ENCODE measurements around the gene IL1R2. TPM values are rescaled to one million over a fixed set of nuclear protein-coding genes. Genes with fewer than 3 reads are reported as not detected.

IL1R2 gene
- 0.32 TPM in 1 of 2 replicates, not detected in the other for total RNA-seq

- H3K4me3 ChIP-seq (ENCODE audit: low read depth, low read length), result no peak within 1 kb of the TSS
- no peak for DNase-seq (ENCODE audit: low read depth)
- no peak for TF ChIP-seq CTCF (IDR thresholded peaks at IDR 0.05; ENCODE audit: insufficient read depth, low read depth, low read length)
Observed at GRCh38 chr2:101991721-101992145, at the start of gene IL1R2. IL1R2 (plus strand) TSS chr2:101991960; CDS start chr2:102008576, 16,616 bp downstream.

- TF ChIP-seq CTCF (IDR thresholded peaks at IDR 0.05; ENCODE audit: insufficient read depth, low read depth, low read length), result no peak
- DNase-seq (ENCODE audit: low read depth), result no peak
- H3K4me3 ChIP-seq (ENCODE audit: low read depth, low read length), result no peak overlapping the region
Observed at GRCh38 chr2:101942851-101943250, 48.9 kb upstream of the IL1R2 start.

- no peak overlapping the region for H3K4me3 ChIP-seq (ENCODE audit: low read depth, low read length)
- no peak for DNase-seq (ENCODE audit: low read depth)
- TF ChIP-seq CTCF (IDR thresholded peaks at IDR 0.05; ENCODE audit: insufficient read depth, low read depth, low read length), result no peak
Observed at GRCh38 chr2:101946372-101947039, 45.3 kb upstream of the IL1R2 start.

GRCh38 chr2:101947374-101947773 lies 44.4 kb upstream of the IL1R2 start:
- TF ChIP-seq CTCF (IDR thresholded peaks at IDR 0.05; ENCODE audit: insufficient read depth, low read depth, low read length), result no peak
- no peak for DNase-seq (ENCODE audit: low read depth)
- H3K4me3 ChIP-seq (ENCODE audit: low read depth, low read length), result no peak overlapping the region

GRCh38 chr2:101948625-101949155 lies 43.1 kb upstream of the IL1R2 start:
- no peak for DNase-seq (ENCODE audit: low read depth)
- H3K4me3 ChIP-seq (ENCODE audit: low read depth, low read length), result no peak overlapping the region
- TF ChIP-seq CTCF (IDR thresholded peaks at IDR 0.05; ENCODE audit: insufficient read depth, low read depth, low read length), result no peak

- H3K4me3 ChIP-seq (ENCODE audit: low read depth, low read length), result no peak overlapping the region
- no peak for TF ChIP-seq CTCF (IDR thresholded peaks at IDR 0.05; ENCODE audit: insufficient read depth, low read depth, low read length)
- DNase-seq (ENCODE audit: low read depth), result no peak
Observed at GRCh38 chr2:101949304-101949703, 42.5 kb upstream of the IL1R2 start.
